ENCODE data around the gene TOMM40.
"Not testable (repeated sequence)": the region's sequence is repeated elsewhere in the genome, so short reads cannot be mapped to it uniquely, and the experiment has no call there.

Gene TOMM40

GRCh38 chr19:44891016-44891882, at the start of gene TOMM40:
Gene TOMM40 (plus strand): TSS chr19:44891254. CDS start chr19:44891416, 162 bp downstream.
- no peak for FAIRE-seq

- no peak for FAIRE-seq
These were observed 45.8 kb upstream of the TOMM40 start for GRCh38 chr19:44845286-44845611.

- no peak for FAIRE-seq
These were observed 45.2 kb upstream of the TOMM40 start, which contains the start of gene NECTIN2 for GRCh38 chr19:44845612-44846454. Gene NECTIN2 (plus strand): TSS chr19:44846297. CDS start chr19:44846526, 229 bp downstream.

GRCh38 chr19:44846455-44847143, 44.5 kb upstream of the TOMM40 start:
- no peak for FAIRE-seq

- no peak for FAIRE-seq
These were observed 43.7 kb upstream of the TOMM40 start for GRCh38 chr19:44847144-44848035.

- no peak for FAIRE-seq
These were observed 42.8 kb upstream of the TOMM40 start for GRCh38 chr19:44848036-44848811.

- no peak for FAIRE-seq
These were observed 42.1 kb upstream of the TOMM40 start for GRCh38 chr19:44848812-44849447.

- no peak for FAIRE-seq
These were observed 40.4 kb upstream of the TOMM40 start for GRCh38 chr19:44850641-44851109.

GRCh38 chr19:44851427-44851826, 39.6 kb upstream of the TOMM40 start:
- FAIRE-seq = no peak

GRCh38 chr19:44855606-44856005, 35.4 kb upstream of the TOMM40 start:
- no peak for FAIRE-seq

GRCh38 chr19:44856421-44857083, 34.5 kb upstream of the TOMM40 start:
- FAIRE-seq = no peak

GRCh38 chr19:44857837-44858236, 33.2 kb upstream of the TOMM40 start:
- no peak for FAIRE-seq

GRCh38 chr19:44861576-44861975, 29.5 kb upstream of the TOMM40 start:
- not testable (repeated sequence) for FAIRE-seq

GRCh38 chr19:44863990-44864389, 27.1 kb upstream of the TOMM40 start:
- FAIRE-seq = no peak

GRCh38 chr19:44865196-44865767, 25.8 kb upstream of the TOMM40 start:
- FAIRE-seq = no peak

- FAIRE-seq = no peak
These were observed 24.4 kb upstream of the TOMM40 start for GRCh38 chr19:44866664-44867063.

GRCh38 chr19:44867578-44867977, 23.5 kb upstream of the TOMM40 start:
- no peak for FAIRE-seq

GRCh38 chr19:44869733-44870470, 21.2 kb upstream of the TOMM40 start:
- FAIRE-seq = no peak

GRCh38 chr19:44871809-44872208, 19.2 kb upstream of the TOMM40 start:
- no peak for FAIRE-seq
